Lower lobe of right lung (tissue), 2 donors: ENCODE data around the gene GBGT1. TPM values are rescaled to one million over a fixed set of nuclear protein-coding genes. Genes with fewer than 3 reads are reported as not detected.

ENCODE experiments used
- ATAC-seq, 2 donors: fragments of 200-7000 bp; cut with Tn5 transposase; one replicate each; pipeline ENCODE4 v1.9.1; 2020 to 2022; ENCODE audit warnings: mild to moderate bottlenecking in 2 of 2, moderate library complexity in 2 of 2
- DNase-seq: peaks from one replicate; pipeline ENCODE4 v3.0.0-alpha.2; 2020
- H3K27ac ChIP-seq: fragments of 200-600 bp; one replicate; pipeline ENCODE4 v1.8.0; 2022
- H3K27me3 ChIP-seq: fragments of 200-600 bp; one replicate; pipeline ENCODE4 v1.8.0; 2022; ENCODE audit warnings: low read depth
- H3K36me3 ChIP-seq: fragments of 200-600 bp; one replicate; pipeline ENCODE4 v1.8.0; 2022; ENCODE audit warnings: mild to moderate bottlenecking
- H3K4me1 ChIP-seq: fragments of 200-600 bp; one replicate; pipeline ENCODE4 v1.8.0; 2022
- H3K4me3 ChIP-seq: fragments of 200-600 bp; one replicate; pipeline ENCODE4 v1.8.0; 2022; ENCODE audit warnings: mild to moderate bottlenecking
- H3K9me3 ChIP-seq: fragments of 200-600 bp; one replicate; pipeline ENCODE4 v1.8.0; 2022
- CTCF ChIP-seq: fragments of 200-600 bp; IDR thresholded peaks from one replicate; pipeline ENCODE4 v1.8.0; 2022; ENCODE audit warnings: antibody characterized with exemption, mild to moderate bottlenecking
- intact Hi-C: fragments of 100-400 bp; cut with DNase I; formaldehyde crosslinking; loops from one replicate; pipeline ENCODE4 v1.11.0; 2022
- total RNA-seq: library from RNA; stranded (reverse); fragmentation: NEBNext Ultra II Directional; extraction: Animal tissue kit (Norgen Biotek cat#: 25700); gene quantifications from one replicate; pipeline ENCODE4 v1.2.1, GENCODE V29; 2021
- donor health status: DM: no; HTN: yes; CAD: no; lungs with severe emphysema.

GBGT1 gene
- total RNA-seq, 1 donor from 2014 or later: 38.5 TPM

- Histone ChIP-seq H3K27me3 (no peaks in the 10 kb centered on the region), H3K9me3 (no peaks in the 10 kb centered on the region), H3K4me3 (peak overlapping the region; percentile 85), H3K27ac (peak overlapping the region; percentile 89), H3K36me3 (no peaks in the 10 kb centered on the region), H3K4me1 (peaks cover 79% of the 10 kb centered on the region)
- peak; percentile 2 for ATAC-seq
- TF ChIP-seq CTCF: no peak
- DNase-seq: no peak
- intact Hi-C loops: no loop called here
Measured at GRCh38 chr9:133120501-133121197, 43.1 kb downstream of the GBGT1 start.

GRCh38 chr9:133119846-133120500 lies 43.7 kb downstream of the GBGT1 start:
- peak; percentile 47 for DNase-seq
- H3K36me3 ChIP-seq: no peaks in the 10 kb centered on the region
- no peaks in the 10 kb centered on the region for H3K9me3 ChIP-seq
- no peak for TF ChIP-seq CTCF
- H3K4me1 ChIP-seq: peaks cover 79% of the 10 kb centered on the region
- peak overlapping the region; percentile 85 for H3K4me3 ChIP-seq
- intact Hi-C loops: no loop called here
- H3K27me3 ChIP-seq: no peaks in the 10 kb centered on the region
- peak overlapping the region; percentile 89 for H3K27ac ChIP-seq
- ATAC-seq: peak in 1 of 2 donors; percentile 4

GRCh38 chr9:133119103-133119845 lies 44.4 kb downstream of the GBGT1 start:
- TF ChIP-seq CTCF: no peak
- no peak for ATAC-seq
- Histone ChIP-seq H3K36me3 (no peaks in the 10 kb centered on the region), H3K27ac (peak overlapping the region; percentile 89), H3K4me1 (peaks cover 86% of the 10 kb centered on the region), H3K27me3 (no peaks in the 10 kb centered on the region), H3K9me3 (no peaks in the 10 kb centered on the region), H3K4me3 (peak overlapping the region; percentile 85)
- peak; percentile 54 for DNase-seq
- intact Hi-C loops: no loop called here

GRCh38 chr9:133118568-133118967 lies 45.1 kb downstream of the GBGT1 start:
- Histone ChIP-seq H3K27me3 (no peaks in the 10 kb centered on the region), H3K27ac (peak overlapping the region; percentile 89), H3K9me3 (no peaks in the 10 kb centered on the region), H3K4me3 (peak overlapping the region; percentile 85), H3K36me3 (no peaks in the 10 kb centered on the region), H3K4me1 (peaks cover 93% of the 10 kb centered on the region)
- intact Hi-C loops: no loop called here
- ATAC-seq (no peak), DNase-seq (peak; percentile 29)
- TF ChIP-seq CTCF: no peak

- H3K9me3 ChIP-seq: no peaks in the 10 kb centered on the region
- no peak for DNase-seq
- no peaks in the 10 kb centered on the region for H3K36me3 ChIP-seq
- intact Hi-C loops: no loop called here
- peaks cover 94% of the 10 kb centered on the region for H3K4me1 ChIP-seq
- no peaks in the 10 kb centered on the region for H3K27me3 ChIP-seq
- peak overlapping the region; percentile 85 for H3K4me3 ChIP-seq
- no peak for TF ChIP-seq CTCF
- ATAC-seq: no peak
- peak overlapping the region; percentile 89 for H3K27ac ChIP-seq
Measured at GRCh38 chr9:133118179-133118520, 45.6 kb downstream of the GBGT1 start.
